ENCODE measurements around the gene NT5DC4.

Gene NT5DC4

DNA sequence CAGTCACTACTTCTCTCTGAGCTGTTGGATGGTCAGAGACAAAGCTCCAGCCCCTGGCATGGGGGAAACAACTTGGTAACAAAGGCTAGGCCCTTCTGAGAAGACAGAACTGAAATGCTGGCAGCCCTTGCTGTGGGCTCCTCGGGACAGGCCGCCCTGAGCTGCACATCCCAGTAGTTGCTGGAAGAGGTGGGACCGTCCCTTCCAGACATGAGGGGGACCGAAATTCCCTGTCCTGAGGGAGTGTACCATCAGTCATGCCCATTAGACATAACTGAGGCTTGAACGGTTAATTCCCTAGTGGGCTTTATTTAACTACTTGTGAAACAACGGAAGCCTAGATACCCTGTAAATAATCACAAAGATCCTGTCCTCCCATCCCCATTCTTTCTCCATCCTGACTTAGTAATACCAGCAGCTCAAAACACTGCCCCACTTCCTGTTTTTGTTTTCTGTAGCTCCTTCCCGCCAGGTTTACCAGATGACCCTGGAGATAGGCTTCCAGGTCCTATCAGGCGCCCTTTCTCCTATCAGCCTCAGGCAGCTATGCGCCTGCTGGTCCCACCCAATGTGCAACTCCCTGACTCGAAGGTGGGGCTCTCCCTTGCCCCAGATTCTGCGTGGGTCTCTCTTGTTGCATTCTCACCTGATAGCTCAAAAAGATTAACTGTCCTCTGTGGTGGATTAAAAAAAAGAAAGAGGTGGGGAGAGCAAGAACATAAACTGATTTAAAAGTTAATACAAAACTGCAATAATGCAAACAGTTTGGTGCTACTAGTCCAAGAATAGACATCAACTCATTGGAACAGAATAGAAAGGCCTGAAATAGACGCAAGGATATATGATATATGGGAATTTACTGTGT, 37.0 kb upstream of the NT5DC4 start:
- no peak for DNase-seq (ENCODE audit: extremely low read depth, low read depth)
- TF ChIP-seq, protein P1, sequence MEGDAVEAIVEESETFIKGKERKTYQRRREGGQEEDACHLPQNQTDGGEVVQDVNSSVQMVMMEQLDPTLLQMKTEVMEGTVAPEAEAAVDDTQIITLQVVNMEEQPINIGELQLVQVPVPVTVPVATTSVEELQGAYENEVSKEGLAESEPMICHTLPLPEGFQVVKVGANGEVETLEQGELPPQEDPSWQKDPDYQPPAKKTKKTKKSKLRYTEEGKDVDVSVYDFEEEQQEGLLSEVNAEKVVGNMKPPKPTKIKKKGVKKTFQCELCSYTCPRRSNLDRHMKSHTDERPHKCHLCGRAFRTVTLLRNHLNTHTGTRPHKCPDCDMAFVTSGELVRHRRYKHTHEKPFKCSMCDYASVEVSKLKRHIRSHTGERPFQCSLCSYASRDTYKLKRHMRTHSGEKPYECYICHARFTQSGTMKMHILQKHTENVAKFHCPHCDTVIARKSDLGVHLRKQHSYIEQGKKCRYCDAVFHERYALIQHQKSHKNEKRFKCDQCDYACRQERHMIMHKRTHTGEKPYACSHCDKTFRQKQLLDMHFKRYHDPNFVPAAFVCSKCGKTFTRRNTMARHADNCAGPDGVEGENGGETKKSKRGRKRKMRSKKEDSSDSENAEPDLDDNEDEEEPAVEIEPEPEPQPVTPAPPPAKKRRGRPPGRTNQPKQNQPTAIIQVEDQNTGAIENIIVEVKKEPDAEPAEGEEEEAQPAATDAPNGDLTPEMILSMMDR (IDR thresholded peaks at IDR 0.05; ENCODE audit: low read depth, low read length) = no peak

DNA sequence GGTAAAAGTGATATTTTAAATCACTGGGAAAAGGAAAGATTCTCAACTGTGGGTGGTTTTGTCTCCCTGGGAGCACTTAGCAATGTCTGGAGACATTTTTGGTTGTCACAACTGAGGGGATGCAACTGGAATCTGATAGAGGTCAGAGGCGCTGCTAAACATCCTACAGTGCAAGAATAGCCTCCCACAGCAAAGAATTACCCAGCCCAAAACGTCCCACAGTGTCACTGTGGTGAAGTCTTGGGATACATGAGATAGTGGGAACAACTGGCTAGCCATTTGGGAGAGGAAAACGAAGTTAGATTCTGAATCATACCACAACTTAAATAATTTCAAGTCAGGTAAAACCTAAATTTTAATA, 36.4 kb upstream of the NT5DC4 start:
- TF ChIP-seq, protein P1 (IDR thresholded peaks at IDR 0.05; ENCODE audit: low read depth, low read length) = no peak

DNA sequence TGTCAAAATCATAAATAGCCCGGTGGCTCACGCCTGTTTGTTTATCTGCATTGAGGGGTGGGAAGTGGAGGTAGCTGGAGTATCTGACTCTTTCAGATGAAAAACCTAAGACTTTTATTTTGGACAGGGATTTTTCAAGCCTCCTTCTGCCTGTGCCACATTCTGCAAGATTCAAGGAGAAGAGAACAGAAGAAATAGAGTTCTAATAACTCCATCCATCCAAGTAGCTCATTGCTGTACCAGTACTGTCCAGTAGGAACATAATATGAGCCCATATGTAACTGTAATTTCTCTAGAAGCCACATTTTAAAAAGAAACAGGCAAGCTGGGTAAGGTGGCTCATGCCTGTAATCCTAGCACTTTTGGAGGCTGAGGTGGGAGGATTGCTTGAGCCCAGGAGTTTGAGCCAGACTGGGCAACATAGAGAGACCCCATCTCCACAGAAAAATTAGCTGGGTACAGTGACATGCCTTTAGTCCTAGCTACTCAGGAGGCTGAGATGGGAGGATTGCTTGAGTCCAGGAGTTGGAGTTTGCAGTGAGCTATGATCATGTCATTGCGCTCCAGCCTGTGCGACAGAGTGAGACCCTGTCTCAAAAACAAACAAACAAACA, 35.4 kb upstream of the NT5DC4 start:
- TF ChIP-seq, protein P1 (IDR thresholded peaks at IDR 0.05; ENCODE audit: low read depth, low read length) = no peak
- DNase-seq (ENCODE audit: extremely low read depth, low read depth) = no peak

More for the DNA sequence above, 36.4 kb upstream of the NT5DC4 start:
- no peak for DNase-seq (ENCODE audit: extremely low read depth, low read depth)

DNA sequence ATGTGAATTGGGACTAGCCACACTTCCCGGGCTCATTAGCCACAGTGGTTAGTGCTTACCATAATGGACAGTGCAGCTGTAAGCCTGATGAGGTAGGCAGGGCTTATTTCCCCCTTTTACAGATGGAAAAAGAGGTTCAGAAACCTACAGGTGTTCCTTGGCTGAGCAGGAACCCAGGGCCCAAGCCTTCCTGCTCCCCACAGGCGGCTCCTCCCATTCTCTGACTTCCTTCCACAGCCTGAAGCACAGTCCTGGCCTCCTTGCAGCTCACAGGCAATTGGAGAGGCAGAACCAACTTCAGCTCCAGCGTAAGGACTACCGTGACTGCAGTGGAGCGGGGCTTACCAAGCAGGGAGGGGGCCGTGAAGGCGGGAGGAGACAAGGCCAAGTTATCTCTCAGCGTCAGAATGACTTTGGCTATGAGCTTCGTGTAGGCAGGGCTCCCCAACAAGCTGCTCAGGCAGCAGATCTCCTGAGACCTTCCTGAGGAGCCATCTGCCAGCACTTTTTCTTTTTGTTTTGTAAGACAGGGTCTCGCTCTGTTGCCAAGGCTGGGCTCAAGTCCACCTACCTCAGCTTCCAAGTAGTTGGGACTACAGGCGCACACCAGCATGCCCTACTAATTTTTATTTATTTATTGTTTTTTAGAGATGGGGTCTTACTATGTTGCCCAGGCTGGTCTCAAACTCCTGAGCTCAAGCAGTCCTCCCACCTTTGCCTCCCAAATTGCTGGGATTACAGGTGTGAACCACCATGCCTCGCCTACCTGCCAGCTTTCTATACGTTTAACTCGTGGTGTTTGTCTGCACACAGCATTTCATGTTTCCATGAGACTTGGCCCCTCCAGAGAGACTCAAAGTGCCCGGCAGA, 34.2 kb upstream of the NT5DC4 start:
- TF ChIP-seq, protein P1 (IDR thresholded peaks at IDR 0.05; ENCODE audit: low read depth, low read length) = no peak
- DNase-seq (ENCODE audit: extremely low read depth, low read depth) = no peak

DNA sequence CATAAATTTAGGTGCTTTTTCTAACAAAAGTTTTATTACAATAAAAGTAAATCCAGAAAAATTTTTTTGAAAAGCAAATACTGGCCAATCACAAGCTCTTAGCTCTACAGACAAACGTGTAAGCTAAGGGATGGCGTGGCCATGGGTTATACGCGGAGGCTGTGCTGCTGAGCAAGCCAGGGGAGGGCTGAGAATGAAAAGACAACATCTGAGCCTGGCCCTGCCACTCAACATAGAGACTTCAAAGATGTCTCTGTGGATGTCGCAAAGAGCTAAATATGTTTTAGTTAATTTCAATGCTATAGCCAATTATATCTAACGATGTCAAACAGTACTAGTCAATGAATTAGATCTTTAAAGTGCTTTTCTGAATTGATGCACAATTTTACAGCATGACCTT, 33.3 kb upstream of the NT5DC4 start:
- DNase-seq (ENCODE audit: extremely low read depth, low read depth) = no peak
- TF ChIP-seq, protein P1 (IDR thresholded peaks at IDR 0.05; ENCODE audit: low read depth, low read length) = no peak

DNA sequence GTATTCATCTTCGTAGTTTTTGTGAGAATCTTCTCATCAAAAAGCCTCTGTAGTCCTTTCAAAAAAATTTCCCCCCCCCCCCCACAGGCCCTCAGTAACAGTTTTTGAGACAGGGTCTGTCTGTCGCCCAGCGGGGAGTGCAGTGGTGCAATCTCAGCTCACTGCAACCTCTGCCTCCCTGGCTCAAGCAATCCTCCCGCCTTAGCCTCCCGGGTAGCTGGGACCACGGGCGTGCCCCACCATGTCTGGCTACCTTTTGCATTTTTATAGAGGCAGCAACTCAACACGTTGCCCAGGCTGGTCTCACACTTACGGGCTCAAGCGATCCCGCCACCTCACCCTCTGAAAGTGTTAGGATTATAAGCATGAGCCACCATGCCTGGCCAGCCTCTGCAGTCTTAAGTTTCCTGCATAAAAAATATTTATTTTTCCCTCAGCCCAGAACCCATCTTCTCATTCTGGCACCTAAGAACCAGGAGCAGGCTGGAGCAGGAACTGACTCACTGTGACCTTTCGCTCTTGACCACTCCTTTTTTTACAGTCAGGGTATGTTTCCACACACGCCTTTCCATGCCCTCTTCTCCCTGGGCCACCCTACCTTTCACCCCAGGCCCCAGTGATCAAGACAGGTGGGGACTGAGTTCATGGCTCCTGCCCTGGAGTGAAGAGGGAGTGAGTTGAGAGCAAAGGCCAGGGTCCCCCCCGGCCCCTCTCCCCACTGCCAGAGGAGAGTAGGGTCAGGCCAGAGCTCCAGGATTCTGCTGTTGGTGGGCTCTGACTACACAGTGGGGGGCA, 32.5 kb upstream of the NT5DC4 start:
- TF ChIP-seq, protein P1 (IDR thresholded peaks at IDR 0.05; ENCODE audit: low read depth, low read length) = no peak
- DNase-seq (ENCODE audit: extremely low read depth, low read depth) = no peak

Data from AG09319 (cell line).